ENCODE results near the gene CEP72. TPM values are rescaled to one million over a fixed set of nuclear protein-coding genes. Genes with fewer than 3 reads are reported as not detected.

Gene CEP72
- total RNA-seq, 4 donors from 2014 or later, result 0.83 to 1.8 (median 1.5) TPM

DNA sequence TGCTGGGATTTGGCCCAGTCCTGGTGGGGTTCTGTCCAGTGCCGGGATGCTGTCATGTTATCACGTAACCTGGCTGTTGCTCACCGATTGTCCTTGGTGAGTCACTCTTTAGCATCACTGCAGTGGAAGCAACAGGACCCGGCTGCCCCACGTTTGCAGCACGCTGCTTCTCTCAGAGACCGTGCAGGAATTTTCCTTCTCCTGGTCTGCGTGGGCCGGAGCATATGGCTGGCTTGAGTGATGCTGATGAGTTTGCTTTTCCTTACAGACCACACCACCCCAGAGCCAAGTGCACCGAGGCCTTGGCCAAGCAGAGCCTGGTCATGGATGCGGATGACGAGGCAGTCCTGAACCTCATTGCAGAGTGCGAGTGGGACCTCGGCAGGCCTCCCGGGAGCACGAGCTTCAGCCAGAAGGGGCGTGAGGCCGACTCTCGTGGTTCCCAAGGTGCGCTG is 21.4 kb downstream of the CEP72 start:
- no peak for TF ChIP-seq EP300 (IDR thresholded peaks at IDR 0.05)
- TF ChIP-seq, protein P1, sequence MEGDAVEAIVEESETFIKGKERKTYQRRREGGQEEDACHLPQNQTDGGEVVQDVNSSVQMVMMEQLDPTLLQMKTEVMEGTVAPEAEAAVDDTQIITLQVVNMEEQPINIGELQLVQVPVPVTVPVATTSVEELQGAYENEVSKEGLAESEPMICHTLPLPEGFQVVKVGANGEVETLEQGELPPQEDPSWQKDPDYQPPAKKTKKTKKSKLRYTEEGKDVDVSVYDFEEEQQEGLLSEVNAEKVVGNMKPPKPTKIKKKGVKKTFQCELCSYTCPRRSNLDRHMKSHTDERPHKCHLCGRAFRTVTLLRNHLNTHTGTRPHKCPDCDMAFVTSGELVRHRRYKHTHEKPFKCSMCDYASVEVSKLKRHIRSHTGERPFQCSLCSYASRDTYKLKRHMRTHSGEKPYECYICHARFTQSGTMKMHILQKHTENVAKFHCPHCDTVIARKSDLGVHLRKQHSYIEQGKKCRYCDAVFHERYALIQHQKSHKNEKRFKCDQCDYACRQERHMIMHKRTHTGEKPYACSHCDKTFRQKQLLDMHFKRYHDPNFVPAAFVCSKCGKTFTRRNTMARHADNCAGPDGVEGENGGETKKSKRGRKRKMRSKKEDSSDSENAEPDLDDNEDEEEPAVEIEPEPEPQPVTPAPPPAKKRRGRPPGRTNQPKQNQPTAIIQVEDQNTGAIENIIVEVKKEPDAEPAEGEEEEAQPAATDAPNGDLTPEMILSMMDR (IDR thresholded peaks at IDR 0.05), result no peak
- no peak for DNase-seq (ENCODE audit: extremely low spot score)
- H3K9me3 ChIP-seq, result peaks cover 0 to 8% (median 0%) of the 10 kb centered on the region in 4 donors
- intact Hi-C loops (cut with DNase I), result no loop called here
- H3K27me3 ChIP-seq, result no peaks in the 10 kb centered on the region
- no peaks in the 10 kb centered on the region for H3K4me1 ChIP-seq
- WGBS, result 81% methylated on average over 17 of the region's 20 CpGs
- peaks cover 7 to 45% (median 28%) of the 10 kb centered on the region in 4 donors for H3K36me3 ChIP-seq
- H3K4me3 ChIP-seq, result no peak overlapping the region
- H3K27ac ChIP-seq (replicated peaks in 1 of 4), result no peak overlapping the region

DNA sequence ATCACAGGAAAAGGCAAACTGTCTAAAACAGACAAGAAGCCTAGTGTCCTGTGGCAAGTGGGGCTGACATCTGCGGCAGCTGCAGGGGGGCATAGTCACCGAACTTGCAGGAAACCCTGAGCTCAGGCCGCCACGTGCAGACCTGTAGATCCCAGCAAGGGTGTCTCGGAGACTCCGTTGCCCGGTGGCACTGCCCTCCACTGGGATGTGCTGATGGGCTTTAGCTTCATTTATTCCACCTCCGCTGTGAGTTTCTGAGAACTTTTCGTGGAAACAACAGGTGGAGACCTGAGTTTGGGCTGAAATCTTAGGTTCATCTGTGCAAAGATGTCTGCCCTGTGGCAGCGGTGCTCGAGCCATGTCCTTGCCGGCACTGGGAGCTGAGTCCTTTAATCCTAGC is 22.1 kb downstream of the CEP72 start:
- no peak overlapping the region for H3K4me3 ChIP-seq
- DNase-seq (ENCODE audit: extremely low spot score), result no peak
- peaks cover 0 to 8% (median 0%) of the 10 kb centered on the region in 4 donors for H3K9me3 ChIP-seq
- intact Hi-C loops (cut with DNase I), result no loop called here
- H3K27me3 ChIP-seq, result no peaks in the 10 kb centered on the region
- 96% methylated on average over 12 of the region's 12 CpGs for WGBS
- no peak overlapping the region for H3K27ac ChIP-seq (replicated peaks in 1 of 4)
- no peaks in the 10 kb centered on the region for H3K4me1 ChIP-seq
- TF ChIP-seq EP300 (IDR thresholded peaks at IDR 0.05) (no peak), POLR2AphosphoS5 (IDR thresholded peaks at IDR 0.05) (no peak), POLR2A (IDR thresholded peaks at IDR 0.05; ENCODE audit: low read depth) (no peak)
- TF ChIP-seq, protein P1 (IDR thresholded peaks at IDR 0.05), result no peak
- peaks cover 7 to 51% (median 33%) of the 10 kb centered on the region in 4 donors for H3K36me3 ChIP-seq

DNA sequence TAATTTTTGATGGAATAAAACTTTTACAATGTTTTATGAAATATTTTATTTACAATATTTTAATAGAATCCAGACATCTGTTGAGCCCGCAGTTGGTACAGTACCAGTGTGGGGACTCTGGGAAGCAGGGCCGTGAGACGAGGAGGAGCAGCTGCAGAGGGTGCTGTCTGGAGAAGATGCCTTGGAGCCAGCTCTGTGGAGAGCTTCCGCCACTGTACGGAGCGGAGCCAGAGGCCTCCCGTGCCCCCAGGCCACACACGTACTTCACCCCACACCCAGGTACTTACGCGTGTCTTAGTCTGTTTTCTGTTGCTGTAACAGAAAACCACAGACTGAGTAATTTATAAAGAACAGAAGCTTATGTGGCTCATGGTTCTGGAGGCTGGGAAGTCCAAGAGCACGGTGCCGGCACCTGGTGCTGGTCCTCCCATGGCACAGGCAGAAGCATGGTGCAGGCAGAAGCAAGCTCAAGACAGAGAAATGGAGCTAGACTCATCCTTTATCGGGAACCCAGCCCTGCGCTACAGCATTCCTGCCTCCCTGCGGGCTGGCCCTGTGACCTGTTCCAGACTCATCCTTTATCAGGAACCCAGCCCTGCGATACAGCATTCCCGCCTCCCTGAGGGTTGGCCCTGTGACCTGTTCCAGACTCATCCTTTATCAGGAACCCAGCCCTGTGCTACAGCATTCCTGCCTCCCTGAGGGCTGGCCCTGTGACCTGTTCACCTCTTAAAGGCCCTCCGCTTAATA is 23.3 kb downstream of the CEP72 start:
- TF ChIP-seq POLR2AphosphoS5 (IDR thresholded peaks at IDR 0.05) (no peak), POLR2A (IDR thresholded peaks at IDR 0.05; ENCODE audit: low read depth) (no peak), EP300 (IDR thresholded peaks at IDR 0.05) (no peak)
- TF ChIP-seq, protein P1 (IDR thresholded peaks at IDR 0.05), result no peak
- Histone ChIP-seq H3K27ac (replicated peaks in 1 of 4) (no peak overlapping the region), H3K9me3 (peaks cover 0 to 8% (median 0%) of the 10 kb centered on the region in 4 donors), H3K27me3 (no peaks in the 10 kb centered on the region), H3K36me3 (peaks cover 7 to 64% (median 46%) of the 10 kb centered on the region in 4 donors), H3K4me3 (no peak overlapping the region), H3K4me1 (no peaks in the 10 kb centered on the region)
- no peak for DNase-seq (ENCODE audit: extremely low spot score)
- intact Hi-C loops (cut with DNase I), result no loop called here
- 89% methylated on average over 18 of the region's 18 CpGs for WGBS

GRCh38 chr5:636951-637350 is 24.8 kb downstream of the CEP72 start:
- H3K27ac ChIP-seq (replicated peaks in 1 of 4), result no peak overlapping the region
- H3K4me3 ChIP-seq, result no peak overlapping the region
- WGBS, result 84% methylated on average over 20 of the region's 20 CpGs
- peaks cover 0 to 8% (median 0%) of the 10 kb centered on the region in 4 donors for H3K9me3 ChIP-seq
- H3K36me3 ChIP-seq, result peaks cover 7 to 77% (median 59%) of the 10 kb centered on the region in 4 donors
- intact Hi-C loops (cut with DNase I), result no loop called here
- TF ChIP-seq EP300 (IDR thresholded peaks at IDR 0.05), result no peak
- TF ChIP-seq POLR2A (IDR thresholded peaks at IDR 0.05; ENCODE audit: low read depth), result no peak
- TF ChIP-seq, protein P1 (IDR thresholded peaks at IDR 0.05), result no peak
- TF ChIP-seq POLR2AphosphoS5 (IDR thresholded peaks at IDR 0.05), result no peak
- no peak for DNase-seq (ENCODE audit: extremely low spot score)
- H3K4me1 ChIP-seq, result no peaks in the 10 kb centered on the region
- H3K27me3 ChIP-seq, result no peaks in the 10 kb centered on the region

All from esophagus muscularis mucosa (tissue), 4 donors.